Endothelial cell of umbilical vein (primary cell): Measurements from ENCODE around the gene TNRC6C.

ENCODE experiments used
- CTCF ChIP-seq, 2 donors: IDR thresholded peaks; 1 replicate in 1 of 2; 2 replicates in 1 of 2; pipeline ENCODE4 v1.5.1; 2011; ENCODE audit warnings: low read length in 2 of 2, mild to moderate bottlenecking in 2 of 2, moderate library complexity in 2 of 2, control low read depth in 1 of 2, inconsistent platforms in 1 of 2, low read depth in 1 of 2; ENCODE audit not compliant: insufficient read depth in 1 of 2; ENCODE audit errors: extremely low read depth in 1 of 2
- POLR2A ChIP-seq: IDR thresholded peaks from 2 replicates; pipeline ENCODE4 v1.6.1; 2012; ENCODE audit warnings: low read depth, mild to moderate bottlenecking, control low read depth, low read length
- POLR2AphosphoS5 ChIP-seq: IDR thresholded peaks from 2 replicates; pipeline ENCODE4 v1.6.1; 2012; ENCODE audit warnings: low read depth, mild to moderate bottlenecking, control low read depth, low read length, moderate library complexity; ENCODE audit not compliant: insufficient read depth

- no peak for TF ChIP-seq CTCF (IDR thresholded peaks at IDR 0.05; ENCODE audit: extremely low read depth in 1 of 2, insufficient read depth in 1 of 2, low read depth in 1 of 2, low read length in 2 of 2)
- TF ChIP-seq POLR2A = no peak
- TF ChIP-seq POLR2AphosphoS5 = no peak
Measured at GRCh38 chr17:78154903-78155811, 196.7 kb downstream of the TNRC6C start.
